Measurements from ENCODE around the gene PEPD. TPM values are rescaled to one million over a fixed set of nuclear protein-coding genes. Genes with fewer than 3 reads are reported as not detected.

The PEPD gene
- total RNA-seq, 4 donors from 2014 or later = 92.6 to 323 (median 218) TPM

DNA sequence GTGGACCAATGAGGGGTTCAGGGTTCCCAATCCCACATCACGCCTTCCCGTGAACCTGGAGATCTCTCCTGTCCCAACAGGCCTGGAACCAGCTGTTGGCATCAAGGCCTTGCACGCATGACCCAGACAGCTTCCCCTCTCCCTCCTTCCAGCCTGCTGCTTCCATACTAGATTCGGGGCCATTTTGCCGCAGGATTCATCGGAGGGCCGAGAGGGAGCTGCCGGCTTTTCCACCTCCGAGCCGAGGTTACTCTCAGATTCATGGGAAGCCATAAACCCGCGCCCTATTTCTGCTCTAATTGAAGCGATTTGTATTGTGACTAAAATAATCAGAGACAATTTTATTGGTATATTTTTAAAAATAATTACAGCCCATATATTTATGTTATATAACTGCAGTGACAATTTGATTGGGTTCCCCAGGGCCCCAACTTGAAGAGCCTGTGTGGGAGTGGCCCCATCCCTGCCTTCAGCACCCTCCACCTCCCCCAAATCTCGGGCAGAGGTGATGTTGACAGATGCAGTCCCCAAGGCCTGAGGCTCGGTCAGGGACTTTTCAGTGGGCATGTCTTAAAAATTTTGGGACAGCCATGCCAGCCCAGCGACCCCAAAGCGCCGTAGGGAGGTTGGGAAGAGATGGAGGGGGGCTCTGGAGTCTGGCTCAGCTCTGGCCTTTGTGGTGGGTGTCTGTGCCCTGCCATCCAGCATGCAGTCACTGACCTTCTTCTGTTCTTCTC is 30.8 kb upstream of the PEPD start:
- Histone ChIP-seq H3K36me3 (no peaks in the 10 kb centered on the region), H3K4me1 (no peaks in the 10 kb centered on the region), H3K4me3 (no peak overlapping the region), H3K27ac (no peak overlapping the region), H3K9me3 (no peaks in the 10 kb centered on the region), H3K27me3 (no peaks in the 10 kb centered on the region)
- WGBS, 2 donors (ENCODE audit: low coverage in 1 of 2) = 76 to 79% methylated on average over 3 to 18 of the region's 18 CpGs
- intact Hi-C loops (cut with DNase I; ENCODE audit: low total_unique reads) (no loop called here), in situ Hi-C loops (cut with MboI; ENCODE audit: low pct_ligation_motif_present in 1 of 4, low pct_unique_long_range_greater_than_20kb in 1 of 4, low sequenced_read_pairs in 3 of 4) (no loop called here)
- no peak for TF ChIP-seq POLR2AphosphoS5 (IDR thresholded peaks at IDR 0.05)
- TF ChIP-seq, protein P1, sequence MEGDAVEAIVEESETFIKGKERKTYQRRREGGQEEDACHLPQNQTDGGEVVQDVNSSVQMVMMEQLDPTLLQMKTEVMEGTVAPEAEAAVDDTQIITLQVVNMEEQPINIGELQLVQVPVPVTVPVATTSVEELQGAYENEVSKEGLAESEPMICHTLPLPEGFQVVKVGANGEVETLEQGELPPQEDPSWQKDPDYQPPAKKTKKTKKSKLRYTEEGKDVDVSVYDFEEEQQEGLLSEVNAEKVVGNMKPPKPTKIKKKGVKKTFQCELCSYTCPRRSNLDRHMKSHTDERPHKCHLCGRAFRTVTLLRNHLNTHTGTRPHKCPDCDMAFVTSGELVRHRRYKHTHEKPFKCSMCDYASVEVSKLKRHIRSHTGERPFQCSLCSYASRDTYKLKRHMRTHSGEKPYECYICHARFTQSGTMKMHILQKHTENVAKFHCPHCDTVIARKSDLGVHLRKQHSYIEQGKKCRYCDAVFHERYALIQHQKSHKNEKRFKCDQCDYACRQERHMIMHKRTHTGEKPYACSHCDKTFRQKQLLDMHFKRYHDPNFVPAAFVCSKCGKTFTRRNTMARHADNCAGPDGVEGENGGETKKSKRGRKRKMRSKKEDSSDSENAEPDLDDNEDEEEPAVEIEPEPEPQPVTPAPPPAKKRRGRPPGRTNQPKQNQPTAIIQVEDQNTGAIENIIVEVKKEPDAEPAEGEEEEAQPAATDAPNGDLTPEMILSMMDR (IDR thresholded peaks at IDR 0.05) = no peak
- no peak for TF ChIP-seq POLR2A (IDR thresholded peaks at IDR 0.05)
- TF ChIP-seq EP300 (IDR thresholded peaks at IDR 0.05; ENCODE audit: low read depth) = no peak
- no peak for DNase-seq

DNA sequence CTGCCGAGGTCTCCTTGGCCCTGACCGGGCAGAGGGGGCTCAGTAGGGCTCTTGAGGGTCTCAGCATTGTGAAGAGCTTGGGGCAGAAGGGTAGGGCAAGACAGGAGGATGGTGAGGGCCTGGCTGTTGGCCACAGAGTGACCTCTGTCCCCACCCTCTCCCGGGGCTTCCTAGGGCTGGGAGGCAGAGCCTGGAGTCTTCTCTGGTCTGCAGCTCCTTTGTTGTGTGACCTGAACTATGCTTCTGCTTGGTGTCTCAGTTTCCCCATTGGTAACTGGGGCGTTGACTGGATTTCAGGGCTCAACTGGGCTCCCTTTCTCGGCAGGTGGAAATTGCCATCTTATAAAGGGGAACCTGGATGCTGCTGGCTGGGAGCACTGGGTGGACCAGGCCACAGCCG is 30.1 kb upstream of the PEPD start:
- Histone ChIP-seq H3K9me3 (no peaks in the 10 kb centered on the region), H3K27ac (no peak overlapping the region), H3K4me1 (no peaks in the 10 kb centered on the region), H3K36me3 (no peaks in the 10 kb centered on the region), H3K4me3 (no peak overlapping the region), H3K27me3 (no peaks in the 10 kb centered on the region)
- 75 to 79% methylated on average over 2 to 6 of the region's 6 CpGs for WGBS, 2 donors (ENCODE audit: low coverage in 1 of 2)
- no peak for TF ChIP-seq EP300 (IDR thresholded peaks at IDR 0.05; ENCODE audit: low read depth)
- TF ChIP-seq POLR2A (IDR thresholded peaks at IDR 0.05) = no peak
- TF ChIP-seq, protein P1 (IDR thresholded peaks at IDR 0.05) = no peak
- no peak for TF ChIP-seq POLR2AphosphoS5 (IDR thresholded peaks at IDR 0.05)
- intact Hi-C loops (cut with DNase I; ENCODE audit: low total_unique reads) = no loop called here
- no peak for DNase-seq
- in situ Hi-C loops (cut with MboI; ENCODE audit: low pct_ligation_motif_present in 1 of 4, low pct_unique_long_range_greater_than_20kb in 1 of 4, low sequenced_read_pairs in 3 of 4) = no loop called here

DNA sequence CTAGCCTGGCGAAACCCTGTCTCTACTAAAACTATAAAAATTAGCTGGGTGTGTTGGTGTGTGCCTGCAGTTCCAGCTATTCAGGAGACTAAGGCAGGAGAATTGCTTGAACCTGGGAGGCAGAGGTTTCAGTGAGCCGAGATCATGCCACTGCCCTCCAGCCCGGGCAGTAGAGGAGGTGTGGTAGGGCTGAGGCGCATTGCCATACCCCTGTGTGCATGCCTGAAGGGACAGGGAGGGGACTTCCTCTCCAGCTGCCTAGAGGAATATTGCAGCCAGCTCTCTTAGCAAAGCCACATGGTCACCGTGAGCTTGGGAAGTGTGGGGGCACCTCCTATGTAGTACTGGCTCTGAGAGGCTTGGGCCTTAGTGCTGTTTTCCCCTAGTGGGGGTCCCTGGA is 29.2 kb upstream of the PEPD start:
- WGBS, 2 donors (ENCODE audit: low coverage in 1 of 2) = 80% methylated on average over 5 of the region's 5 CpGs; no CpG with 5 or more reads in 1 of the 2 donors
- no peaks in the 10 kb centered on the region for H3K4me1 ChIP-seq
- peaks cover 2% of the 10 kb centered on the region for H3K27me3 ChIP-seq
- no peaks in the 10 kb centered on the region for H3K36me3 ChIP-seq
- no peak overlapping the region for H3K27ac ChIP-seq
- intact Hi-C loops (cut with DNase I; ENCODE audit: low total_unique reads) (no loop called here), in situ Hi-C loops (cut with MboI; ENCODE audit: low pct_ligation_motif_present in 1 of 4, low pct_unique_long_range_greater_than_20kb in 1 of 4, low sequenced_read_pairs in 3 of 4) (no loop called here)
- no peak for TF ChIP-seq POLR2AphosphoS5 (IDR thresholded peaks at IDR 0.05)
- TF ChIP-seq POLR2A (IDR thresholded peaks at IDR 0.05) = no peak
- no peak for TF ChIP-seq EP300 (IDR thresholded peaks at IDR 0.05; ENCODE audit: low read depth)
- TF ChIP-seq, protein P1 (IDR thresholded peaks at IDR 0.05) = no peak
- no peak for DNase-seq
- no peaks in the 10 kb centered on the region for H3K9me3 ChIP-seq
- no peak overlapping the region for H3K4me3 ChIP-seq

DNA sequence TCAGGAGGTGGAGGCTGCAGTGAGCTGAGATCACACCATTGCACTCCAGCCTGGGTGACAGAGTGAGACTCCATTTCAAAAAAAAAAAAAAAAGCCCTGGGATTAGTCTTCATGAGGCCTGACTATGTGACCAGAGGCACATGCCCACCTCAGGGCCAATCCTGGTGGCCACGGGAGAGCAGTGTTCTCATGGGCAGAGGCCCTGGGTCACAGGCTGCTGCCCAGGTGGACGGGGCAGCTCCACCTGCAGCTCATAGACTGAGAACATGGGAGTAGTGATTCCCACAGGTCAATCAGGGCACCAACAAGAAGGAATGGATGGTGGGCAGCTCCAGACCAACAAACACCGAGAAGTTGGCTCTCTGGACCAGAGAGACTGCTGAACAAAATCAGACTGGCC is 26.1 kb upstream of the PEPD start:
- in situ Hi-C loops (cut with MboI; ENCODE audit: low pct_ligation_motif_present in 1 of 4, low pct_unique_long_range_greater_than_20kb in 1 of 4, low sequenced_read_pairs in 3 of 4) (no loop called here), intact Hi-C loops (cut with DNase I; ENCODE audit: low total_unique reads) (no loop called here)
- H3K27me3 ChIP-seq = peaks cover 9% of the 10 kb centered on the region
- DNase-seq = no peak
- TF ChIP-seq EP300 (IDR thresholded peaks at IDR 0.05; ENCODE audit: low read depth) = no peak
- TF ChIP-seq POLR2AphosphoS5 (IDR thresholded peaks at IDR 0.05) = no peak
- TF ChIP-seq, protein P1 (IDR thresholded peaks at IDR 0.05) = no peak
- TF ChIP-seq POLR2A (IDR thresholded peaks at IDR 0.05) = no peak
- H3K4me1 ChIP-seq = no peaks in the 10 kb centered on the region
- no peaks in the 10 kb centered on the region for H3K9me3 ChIP-seq
- H3K36me3 ChIP-seq = no peaks in the 10 kb centered on the region
- WGBS, 2 donors (ENCODE audit: low coverage in 1 of 2) = 60 to 63% methylated on average over 1 to 3 of the region's 3 CpGs
- H3K27ac ChIP-seq = no peak overlapping the region
- H3K4me3 ChIP-seq = no peak overlapping the region

All from transverse colon (tissue), 4 donors.